Spleen (tissue), 11 donors: Measurements from ENCODE around the gene SDF2L1. TPM values are rescaled to one million over a fixed set of nuclear protein-coding genes. Genes with fewer than 3 reads are reported as not detected.
A peak's percentile ranks its signal among the peaks of the same experiment; 100 is the strongest.

Experiments used
- DNase-seq: peaks from one replicate; pipeline ENCODE4 v3.0.0-alpha.2; 2020
- H3K27ac ChIP-seq, 8 donors: fragments of 200-600 bp; sonication (generic) in 7 of 8; 1 replicate in 4 of 8; 2 replicates in 4 of 8; pipeline versions ENCODE4 v1.5.0 to v1.8.0; 2016 to 2021; ENCODE audit warnings: inconsistent platforms in 4 of 8, mild to moderate bottlenecking in 4 of 8, moderate library complexity in 1 of 8
- H3K27me3 ChIP-seq, 7 donors: fragments of 200-600 bp; sonication (generic) in 6 of 7; replicated peaks in 1 of 7; 1 replicate in 4 of 7; 2 replicates in 3 of 7; pipeline versions ENCODE4 v1.5.0 to v1.8.0; 2016 to 2021; ENCODE audit warnings: inconsistent platforms in 3 of 7, mild to moderate bottlenecking in 1 of 7
- H3K36me3 ChIP-seq, 6 donors: fragments of 200-600 bp; sonication (generic) in 5 of 6; 1 replicate in 4 of 6; 2 replicates in 2 of 6; pipeline versions ENCODE4 v1.5.0 to v1.8.0; 2016 to 2021; ENCODE audit warnings: inconsistent platforms in 2 of 6
- H3K4me1 ChIP-seq, 6 donors: fragments of 200-600 bp; sonication (generic) in 5 of 6; 1 replicate in 3 of 6; 2 replicates in 3 of 6; pipeline versions ENCODE4 v1.5.0 to v1.8.0; 2016 to 2021; ENCODE audit warnings: inconsistent platforms in 3 of 6
- H3K4me3 ChIP-seq, 8 donors: fragments of 200-600 bp; sonication (generic) in 7 of 8; 1 replicate in 4 of 8; 2 replicates in 4 of 8; pipeline versions ENCODE4 v1.5.0 to v1.8.0; 2016 to 2021; ENCODE audit warnings: inconsistent platforms in 4 of 8, mild to moderate bottlenecking in 4 of 8, moderate library complexity in 2 of 8
- H3K9me3 ChIP-seq, 8 donors: fragments of 200-600 bp; sonication (generic) in 7 of 8; 1 replicate in 4 of 8; 2 replicates in 4 of 8; pipeline versions ENCODE4 v1.5.0 to v1.8.0; 2016 to 2021; ENCODE audit warnings: inconsistent platforms in 4 of 8
- CTCF ChIP-seq, 11 experiments: fragments of 200-600 bp in 7 of 11; fragments of 450-650 bp in 4 of 11; sonication (generic) in 4 of 11; IDR thresholded peaks in 8 of 11; conservative IDR thresholded peaks in 3 of 11; 1 replicate in 7 of 11; 2 replicates in 4 of 11; pipeline versions ENCODE4 v1.4.0 to v1.8.0; 2016 to 2021; ENCODE audit warnings: antibody characterized with exemption in 11 of 11, inconsistent platforms in 4 of 11, mild to moderate bottlenecking in 1 of 11
- POLR2A ChIP-seq, 3 donors: fragments of 450-650 bp; IDR thresholded peaks; one replicate each; pipeline ENCODE4 v1.5.1; 2017; ENCODE audit warnings: antibody characterized with exemption in 3 of 3, mild to moderate bottlenecking in 1 of 3
- POLR2AphosphoS5 ChIP-seq, 3 donors: sonication (generic); formaldehyde crosslinking; IDR thresholded peaks; one replicate each; pipeline ENCODE4 v1.5.1; 2017; ENCODE audit warnings: antibody characterized with exemption in 3 of 3
- WGBS, 5 donors: extraction: QIAGEN DNeasy Blood & Tissue Kit in 3 of 5; methylation state at CpG; one replicate each; pipeline versions ENCODE4 v1.1.5 to v1.1.7; 2013 to 2018; 5-methylcytosine and 5-hydroxymethylcytosine counted together
- intact Hi-C: fragments of 100-400 bp; cut with DNase I; formaldehyde crosslinking; loops from one replicate; pipeline ENCODE4 v1.15.0; 2023; ENCODE audit warnings: low total_unique reads
- polyA plus RNA-seq, 3 donors: library from polyadenylated mRNA; stranded (reverse); fragments of 200-250 nt; gene quantifications; one replicate each; pipeline ENCODE4 v1.2.1, GENCODE V29; 2013
- total RNA-seq, 7 donors: library from RNA; depleted of rRNA in 3 of 7; stranded (reverse); fragments of >200 nt in 3 of 7; fragmentation: NEBNext Ultra II Directional in 4 of 7; extraction: Animal tissue kit (Norgen Biotek cat#: 25700) in 4 of 7; gene quantifications; one replicate each; pipeline versions ENCODE4 v1.1.0 to v1.2.1, GENCODE V29; 2016 to 2021
- donor health status: healthy with polysubstance abuse.
- donor health status: DM: no; HTN: no; CAD: no; lungs with moderate emphysema.
- donor health status: DM: no; HTN: no; CAD: no.
- donor health status: Bipolar disorder and iron deficiency.
- donor health status: healthy.
- donor health status: DM: no; HTN: no; CAD: no.
- donor health status: DM: yes; HTN: yes; CAD: no.

The SDF2L1 gene
- total and polyA plus RNA-seq, 10 donors = 16.6 to 51.9 (median 35.6) TPM

GRCh38 chr22:21652547-21653545 lies 10.7 kb downstream of the SDF2L1 start:
- peaks cover 0 to 21% (median 0%) of the 10 kb centered on the region in 6 donors for H3K36me3 ChIP-seq
- no peaks in the 10 kb centered on the region for H3K27me3 ChIP-seq
- TF ChIP-seq POLR2A (IDR thresholded peaks at IDR 0.05) (no peak), POLR2AphosphoS5 (IDR thresholded peaks at IDR 0.05) (no peak), CTCF (IDR thresholded peaks at IDR 0.05 in 8 of 11, conservative IDR thresholded peaks at IDR 0.05 in 3 of 11) (no peak)
- no peak for DNase-seq
- WGBS, 5 donors = 32 to 66% (median 36%) methylated on average over 10 to 40 of the region's 40 CpGs
- H3K27ac ChIP-seq = peak overlapping the region in 2 of 8 donors; percentile 20 to 56
- intact Hi-C loops = no loop called here
- H3K9me3 ChIP-seq = no peaks in the 10 kb centered on the region
- H3K4me3 ChIP-seq = peak overlapping the region; percentile 45 to 86 (median 62)
- H3K4me1 ChIP-seq = peaks cover 4 to 44% (median 36%) of the 10 kb centered on the region in 6 donors

GRCh38 chr22:21657020-21657359 lies 14.9 kb downstream of the SDF2L1 start:
- no peak for DNase-seq
- Histone ChIP-seq H3K27ac (peak overlapping the region in 6 of 8 donors; percentile 3 to 78 (median 62)), H3K4me3 (peak overlapping the region in 7 of 8 donors; percentile 66 to 95 (median 75)), H3K36me3 (no peaks in the 10 kb centered on the region), H3K27me3 (no peaks in the 10 kb centered on the region), H3K4me1 (peaks cover 0 to 34% (median 29%) of the 10 kb centered on the region in 6 donors), H3K9me3 (no peaks in the 10 kb centered on the region)
- 42 to 59% (median 50%) methylated on average over 17 of the region's 17 CpGs for WGBS, 5 donors
- intact Hi-C loops = no loop called here
- TF ChIP-seq POLR2A (IDR thresholded peaks at IDR 0.05) (no peak), CTCF (IDR thresholded peaks at IDR 0.05 in 8 of 11, conservative IDR thresholded peaks at IDR 0.05 in 3 of 11) (no peak), POLR2AphosphoS5 (IDR thresholded peaks at IDR 0.05) (no peak)

- Histone ChIP-seq H3K36me3 (no peaks in the 10 kb centered on the region), H3K9me3 (no peaks in the 10 kb centered on the region), H3K27ac (peak overlapping the region in 7 of 8 donors; percentile 3 to 78 (median 57)), H3K4me1 (peaks cover 0 to 29% (median 24%) of the 10 kb centered on the region in 6 donors), H3K27me3 (no peaks in the 10 kb centered on the region), H3K4me3 (peak overlapping the region; percentile 66 to 95 (median 74))
- TF ChIP-seq POLR2A (IDR thresholded peaks at IDR 0.05) = peak in 1 of 3 donors; percentile 4
- TF ChIP-seq POLR2AphosphoS5 (IDR thresholded peaks at IDR 0.05) = peak; percentile 64 to 76 (median 72)
- TF ChIP-seq CTCF (IDR thresholded peaks at IDR 0.05 in 8 of 11, conservative IDR thresholded peaks at IDR 0.05 in 3 of 11) = peak in 10 of 11 experiments; percentile 3 to 66 (median 44)
- intact Hi-C loops = no loop called here
- peak; percentile 95 for DNase-seq
- WGBS, 5 donors = 0 to 3% (median 1%) methylated on average over 13 to 79 of the region's 79 CpGs
Measured at GRCh38 chr22:21657360-21658032, 15.4 kb downstream of the SDF2L1 start.
